Measurements from ENCODE around the gene PDGFB. TPM values are rescaled to one million over a fixed set of nuclear protein-coding genes. Genes with fewer than 3 reads are reported as not detected.

PDGFB gene
- 3.4 TPM for polyA plus RNA-seq (2013, experiment 1 of 2)
- 3.6 TPM for polyA plus RNA-seq (2013, experiment 2 of 2)

DNA sequence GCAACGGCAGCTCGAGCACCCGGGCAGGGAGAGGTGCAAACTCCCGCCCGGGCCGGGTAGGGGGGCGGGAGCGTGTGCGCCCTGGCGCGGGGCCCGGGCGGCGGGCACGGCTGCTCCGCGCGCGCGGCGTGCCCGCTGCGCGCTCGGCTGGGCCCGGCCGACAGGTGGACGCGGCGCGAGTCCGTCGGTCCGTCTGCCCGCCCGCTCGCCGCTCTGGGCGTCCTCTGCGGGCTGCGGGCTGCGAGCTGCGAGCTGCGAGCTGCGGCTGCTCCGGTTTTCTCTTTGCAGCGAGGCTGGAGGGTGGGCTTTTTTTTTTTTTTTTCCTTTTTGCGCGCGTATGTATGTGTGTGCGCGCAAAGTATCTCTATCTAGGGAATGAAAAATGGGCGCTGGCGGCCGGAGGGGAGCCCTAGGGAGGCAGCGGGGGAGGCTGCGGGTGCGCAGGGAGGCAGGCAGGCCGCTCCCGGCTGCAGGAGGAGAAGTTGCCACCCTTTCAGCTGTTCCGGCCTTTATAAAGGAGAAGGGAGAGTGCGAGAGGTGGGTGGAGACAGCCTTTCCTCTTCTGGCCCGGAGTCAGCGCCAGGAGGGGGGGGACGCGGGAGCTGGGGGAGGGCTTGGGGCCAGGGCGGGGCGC is at the start of gene PDGFB:
Gene PDGFB (minus strand): TSS at position 487 of the 634 bp plus-strand sequence. CDS start 1,019 bp downstream, outside the sequence.
- H3K27me3 ChIP-seq (ENCODE audit: control insufficient read depth in 1 of 2, insufficient read depth in 1 of 2, low read length in 2 of 2) = peaks cover 0 to 75% of the 10 kb centered on the region in 2 experiments
- peaks cover 0 to 9% of the 10 kb centered on the region in 2 experiments for H3K36me3 ChIP-seq (ENCODE audit: control insufficient read depth in 1 of 2, insufficient read depth in 2 of 2, low read depth in 1 of 2, low read length in 2 of 2)
- H3K4me1 ChIP-seq (ENCODE audit: control insufficient read depth, insufficient read depth, low read depth, low read length) = peaks cover 33% of the 10 kb centered on the region
- no peak within 1 kb of the TSS for H3K23ac ChIP-seq (ENCODE audit: low read length in 2 of 2)
- H2BK12ac ChIP-seq (ENCODE audit: low read length in 2 of 2) = no peak within 1 kb of the TSS
- peak within 1 kb of the TSS in 1 of 2 experiments; percentile 78 for H3K14ac ChIP-seq (ENCODE audit: low read length in 2 of 2)
- H3K79me1 ChIP-seq (replicated peaks; ENCODE audit: low read length, poor library complexity, severe bottlenecking) = peaks cover 9% of the 10 kb centered on the region
- peak within 1 kb of the TSS in 1 of 2 experiments; percentile 66 for H3K18ac ChIP-seq (ENCODE audit: low read depth in 1 of 2, low read length in 2 of 2)
- H3K4me2 ChIP-seq (ENCODE audit: low read length, poor library complexity, severe bottlenecking) = peak within 1 kb of the TSS; percentile 84
- no peak within 1 kb of the TSS for H4K8ac ChIP-seq (ENCODE audit: low read length)
- 1% methylated on average over 54 of the region's 68 CpGs for WGBS
- H2BK120ac ChIP-seq (ENCODE audit: low read depth, low read length) = no peak within 1 kb of the TSS
- H2AK5ac ChIP-seq (ENCODE audit: low read length, severe bottlenecking) = no peak within 1 kb of the TSS
- H3K9ac ChIP-seq (ENCODE audit: low read length) = no peak within 1 kb of the TSS
- no peak within 1 kb of the TSS for H4K91ac ChIP-seq (ENCODE audit: low read length)
- peak; percentile 44 for DNase-seq
- H3K4ac ChIP-seq (ENCODE audit: low read depth in 1 of 2, low read length in 2 of 2) = no peak within 1 kb of the TSS
- H3K27ac ChIP-seq (ENCODE audit: low read length, poor library complexity, severe bottlenecking) = peak within 1 kb of the TSS; percentile 19
- no peak within 1 kb of the TSS for H2AFZ ChIP-seq (ENCODE audit: low read depth, low read length)
- H2BK15ac ChIP-seq (ENCODE audit: low read depth, poor library complexity, severe bottlenecking) = no peak within 1 kb of the TSS
- no peaks in the 10 kb centered on the region for H3K9me3 ChIP-seq (ENCODE audit: control insufficient read depth, low read length)
- H2BK5ac ChIP-seq (ENCODE audit: low read depth, low read length, poor library complexity, severe bottlenecking) = peak within 1 kb of the TSS; percentile 71
- H3K4me3 ChIP-seq (ENCODE audit: insufficient read depth in 1 of 2, low read depth in 1 of 2, low read length in 2 of 2) = peak within 1 kb of the TSS in 1 of 2 experiments; percentile 77

- no peak overlapping the region for H2AFZ ChIP-seq (ENCODE audit: low read depth, low read length)
Observed at GRCh38 chr22:39293766-39294368, 49.1 kb upstream of the PDGFB start.

DNA sequence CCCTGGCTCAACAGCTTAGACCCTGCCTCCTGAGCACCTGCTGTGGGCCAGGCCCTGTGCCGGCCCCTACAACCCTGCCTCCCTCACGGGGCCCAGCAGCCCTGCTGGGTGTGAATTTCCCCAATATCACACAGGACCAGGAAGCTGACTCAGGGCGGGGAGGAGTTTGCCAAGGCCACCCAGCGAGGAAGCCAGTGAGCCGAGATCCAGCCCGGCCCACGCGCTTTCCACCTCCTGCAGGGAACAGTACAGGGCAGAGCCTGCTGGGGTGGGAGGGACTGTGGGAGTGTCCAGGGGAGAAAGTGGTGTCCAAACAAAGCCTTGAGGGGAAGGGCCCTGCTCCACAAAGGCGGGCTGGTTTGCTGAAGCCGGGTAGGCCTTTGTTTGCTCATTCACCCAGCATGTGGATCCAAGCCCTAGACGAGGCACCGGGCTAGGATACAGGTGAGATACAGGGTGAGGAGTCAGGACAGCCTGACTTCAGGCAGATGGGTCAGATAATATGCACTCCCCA is 47.8 kb upstream of the PDGFB start:
- Histone ChIP-seq H2AK5ac (ENCODE audit: low read length, severe bottlenecking) (peak overlapping the region; percentile 83), H2BK120ac (ENCODE audit: low read depth, low read length) (peak overlapping the region; percentile 76), H3K79me1 (replicated peaks; ENCODE audit: low read length, poor library complexity, severe bottlenecking) (no peaks in the 10 kb centered on the region), H2AFZ (ENCODE audit: low read depth, low read length) (no peak overlapping the region), H3K4ac (ENCODE audit: low read depth in 1 of 2, low read length in 2 of 2) (peak overlapping the region; percentile 1 to 47), H3K4me2 (ENCODE audit: low read length, poor library complexity, severe bottlenecking) (no peak overlapping the region), H3K9me3 (ENCODE audit: control insufficient read depth, low read length) (no peaks in the 10 kb centered on the region), H3K36me3 (ENCODE audit: control insufficient read depth in 1 of 2, insufficient read depth in 2 of 2, low read depth in 1 of 2, low read length in 2 of 2) (no peaks in the 10 kb centered on the region), H3K4me3 (ENCODE audit: insufficient read depth in 1 of 2, low read depth in 1 of 2, low read length in 2 of 2) (no peak overlapping the region), H3K18ac (ENCODE audit: low read depth in 1 of 2, low read length in 2 of 2) (peak overlapping the region; percentile 66 to 85), H3K9ac (ENCODE audit: low read length) (no peak overlapping the region), H3K4me1 (ENCODE audit: control insufficient read depth, insufficient read depth, low read depth, low read length) (peaks cover 63% of the 10 kb centered on the region), H2BK12ac (ENCODE audit: low read length in 2 of 2) (peak overlapping the region; percentile 45 to 97), H3K27me3 (ENCODE audit: control insufficient read depth in 1 of 2, insufficient read depth in 1 of 2, low read length in 2 of 2) (peaks cover 0 to 38% of the 10 kb centered on the region in 2 experiments), H2BK15ac (ENCODE audit: low read depth, poor library complexity, severe bottlenecking) (peak overlapping the region; percentile 73), H3K14ac (ENCODE audit: low read length in 2 of 2) (no peak overlapping the region), H4K91ac (ENCODE audit: low read length) (peak overlapping the region; percentile 90), H4K8ac (ENCODE audit: low read length) (peak overlapping the region; percentile 83), H2BK5ac (ENCODE audit: low read depth, low read length, poor library complexity, severe bottlenecking) (peak overlapping the region; percentile 93), H3K27ac (ENCODE audit: low read length, poor library complexity, severe bottlenecking) (peak overlapping the region; percentile 94), H3K23ac (ENCODE audit: low read length in 2 of 2) (no peak overlapping the region)
- 13% methylated on average over 12 of the region's 12 CpGs for WGBS
- DNase-seq = peak; percentile 91

More at GRCh38 chr22:39293766-39294368, 49.1 kb upstream of the PDGFB start:
- peak overlapping the region in 1 of 2 experiments; percentile 70 for H2BK12ac ChIP-seq (ENCODE audit: low read length in 2 of 2)
- H3K14ac ChIP-seq (ENCODE audit: low read length in 2 of 2) = no peak overlapping the region
- no peak overlapping the region for H2BK5ac ChIP-seq (ENCODE audit: low read depth, low read length, poor library complexity, severe bottlenecking)
- no peak overlapping the region for H3K27ac ChIP-seq (ENCODE audit: low read length, poor library complexity, severe bottlenecking)
- no peak overlapping the region for H3K4me3 ChIP-seq (ENCODE audit: insufficient read depth in 1 of 2, low read depth in 1 of 2, low read length in 2 of 2)
- no peak overlapping the region for H3K23ac ChIP-seq (ENCODE audit: low read length in 2 of 2)
- no peak overlapping the region for H3K9ac ChIP-seq (ENCODE audit: low read length)
- no peak overlapping the region for H3K4me2 ChIP-seq (ENCODE audit: low read length, poor library complexity, severe bottlenecking)
- no peak for DNase-seq
- no peak overlapping the region for H4K8ac ChIP-seq (ENCODE audit: low read length)
- no peaks in the 10 kb centered on the region for H3K79me1 ChIP-seq (replicated peaks; ENCODE audit: low read length, poor library complexity, severe bottlenecking)
- 82% methylated on average over 15 of the region's 15 CpGs for WGBS
- H3K4me1 ChIP-seq (ENCODE audit: control insufficient read depth, insufficient read depth, low read depth, low read length) = peaks cover 67% of the 10 kb centered on the region
- H3K27me3 ChIP-seq (ENCODE audit: control insufficient read depth in 1 of 2, insufficient read depth in 1 of 2, low read length in 2 of 2) = peaks cover 0 to 45% of the 10 kb centered on the region in 2 experiments
- H3K18ac ChIP-seq (ENCODE audit: low read depth in 1 of 2, low read length in 2 of 2) = no peak overlapping the region
- no peaks in the 10 kb centered on the region for H3K9me3 ChIP-seq (ENCODE audit: control insufficient read depth, low read length)
- H3K36me3 ChIP-seq (ENCODE audit: control insufficient read depth in 1 of 2, insufficient read depth in 2 of 2, low read depth in 1 of 2, low read length in 2 of 2) = no peaks in the 10 kb centered on the region
- no peak overlapping the region for H2BK15ac ChIP-seq (ENCODE audit: low read depth, poor library complexity, severe bottlenecking)
- peak overlapping the region; percentile 80 for H4K91ac ChIP-seq (ENCODE audit: low read length)
- H2AK5ac ChIP-seq (ENCODE audit: low read length, severe bottlenecking) = peak overlapping the region; percentile 67
- no peak overlapping the region for H2BK120ac ChIP-seq (ENCODE audit: low read depth, low read length)
- H3K4ac ChIP-seq (ENCODE audit: low read depth in 1 of 2, low read length in 2 of 2) = no peak overlapping the region

DNA sequence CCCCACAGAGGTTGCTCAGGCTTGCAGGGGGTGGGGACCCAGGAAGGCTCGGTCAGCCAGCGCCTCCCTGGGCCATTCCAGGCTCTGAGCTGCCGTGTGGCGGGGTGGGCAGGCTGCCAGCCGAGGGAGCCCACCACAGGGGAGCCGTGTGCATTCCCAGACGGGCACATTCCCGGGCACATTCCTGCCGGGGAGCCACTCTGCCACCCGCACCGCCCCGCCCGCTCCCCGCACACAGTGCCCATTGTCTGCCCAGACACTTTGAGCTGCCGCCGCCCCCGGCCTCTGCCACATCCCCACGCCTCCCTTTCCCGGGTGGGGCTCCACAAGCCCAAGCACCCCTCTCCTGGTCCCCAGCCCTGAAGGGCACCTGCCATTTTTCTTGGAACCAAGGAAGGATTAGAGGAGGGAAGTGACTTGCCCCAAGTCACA is 47.3 kb upstream of the PDGFB start:
- Histone ChIP-seq H4K8ac (ENCODE audit: low read length) (peak overlapping the region; percentile 35), H3K4me3 (ENCODE audit: insufficient read depth in 1 of 2, low read depth in 1 of 2, low read length in 2 of 2) (peak overlapping the region in 1 of 2 experiments; percentile 3), H3K36me3 (ENCODE audit: control insufficient read depth in 1 of 2, insufficient read depth in 2 of 2, low read depth in 1 of 2, low read length in 2 of 2) (no peaks in the 10 kb centered on the region), H3K14ac (ENCODE audit: low read length in 2 of 2) (no peak overlapping the region), H4K91ac (ENCODE audit: low read length) (peak overlapping the region; percentile 90), H3K9ac (ENCODE audit: low read length) (no peak overlapping the region), H3K27ac (ENCODE audit: low read length, poor library complexity, severe bottlenecking) (peak overlapping the region; percentile 94), H3K4me1 (ENCODE audit: control insufficient read depth, insufficient read depth, low read depth, low read length) (peaks cover 61% of the 10 kb centered on the region), H3K79me1 (replicated peaks; ENCODE audit: low read length, poor library complexity, severe bottlenecking) (no peaks in the 10 kb centered on the region), H3K4me2 (ENCODE audit: low read length, poor library complexity, severe bottlenecking) (no peak overlapping the region), H2BK120ac (ENCODE audit: low read depth, low read length) (peak overlapping the region; percentile 76), H2AK5ac (ENCODE audit: low read length, severe bottlenecking) (peak overlapping the region; percentile 100), H3K27me3 (ENCODE audit: control insufficient read depth in 1 of 2, insufficient read depth in 1 of 2, low read length in 2 of 2) (peaks cover 0 to 33% of the 10 kb centered on the region in 2 experiments), H3K18ac (ENCODE audit: low read depth in 1 of 2, low read length in 2 of 2) (peak overlapping the region; percentile 44 to 85), H3K9me3 (ENCODE audit: control insufficient read depth, low read length) (no peaks in the 10 kb centered on the region), H3K4ac (ENCODE audit: low read depth in 1 of 2, low read length in 2 of 2) (peak overlapping the region in 1 of 2 experiments; percentile 53), H3K23ac (ENCODE audit: low read length in 2 of 2) (no peak overlapping the region), H2BK12ac (ENCODE audit: low read length in 2 of 2) (peak overlapping the region; percentile 45 to 97), H2BK5ac (ENCODE audit: low read depth, low read length, poor library complexity, severe bottlenecking) (peak overlapping the region; percentile 93), H2AFZ (ENCODE audit: low read depth, low read length) (no peak overlapping the region), H2BK15ac (ENCODE audit: low read depth, poor library complexity, severe bottlenecking) (peak overlapping the region; percentile 73)
- no peak for DNase-seq
- WGBS = 90% methylated on average over 19 of the region's 19 CpGs

Measured in mesenchymal stem cell (in vitro differentiated cells and primary cell).